Thymus (tissue), 11 donors: ENCODE data around the gene SP2. TPM values are rescaled to one million over a fixed set of nuclear protein-coding genes. Genes with fewer than 3 reads are reported as not detected.

Experiments
- DNase-seq, 9 donors: peaks; one replicate each; pipeline ENCODE4 v3.0.0-alpha.2; 2013; ENCODE audit warnings: low spot score in 9 of 9, low read depth in 6 of 9, missing footprints in 1 of 9
- H3K27ac ChIP-seq, 2 donors: one replicate each; pipeline ENCODE4 v1.5.1; 2013; ENCODE audit warnings: control low read depth in 1 of 2, low read depth in 1 of 2, low read length in 1 of 2, mild to moderate bottlenecking in 1 of 2, moderate library complexity in 1 of 2
- H3K27me3 ChIP-seq, 2 donors: one replicate each; pipeline ENCODE4 v1.5.1; 2013; ENCODE audit warnings: low read length in 1 of 2; ENCODE audit not compliant: control insufficient read depth in 2 of 2, insufficient read depth in 1 of 2
- H3K36me3 ChIP-seq, 2 donors: one replicate each; pipeline ENCODE4 v1.5.1; 2013; ENCODE audit warnings: low read length in 1 of 2, mild to moderate bottlenecking in 1 of 2, moderate library complexity in 1 of 2; ENCODE audit not compliant: control insufficient read depth in 2 of 2, insufficient read depth in 2 of 2
- H3K4me1 ChIP-seq, 2 donors: one replicate each; pipeline ENCODE4 v1.5.1; 2013; ENCODE audit warnings: low read length in 2 of 2; ENCODE audit not compliant: control insufficient read depth in 2 of 2, insufficient read depth in 2 of 2
- H3K4me3 ChIP-seq, 2 donors: one replicate each; pipeline ENCODE4 v1.5.1; 2013; ENCODE audit warnings: low read length in 2 of 2, control low read depth in 1 of 2, mild to moderate bottlenecking in 1 of 2
- H3K9me3 ChIP-seq, 2 donors: one replicate each; pipeline ENCODE4 v1.5.1; 2013; ENCODE audit warnings: low read length in 1 of 2, mild to moderate bottlenecking in 1 of 2; ENCODE audit not compliant: control insufficient read depth in 2 of 2, insufficient read depth in 1 of 2
- WGBS: extraction: QIAGEN DNeasy Blood & Tissue Kit; methylation state at CpG from one replicate; pipeline ENCODE4 v1.1.7; 2013; 5-methylcytosine and 5-hydroxymethylcytosine counted together
- polyA plus RNA-seq: library from polyadenylated mRNA; stranded (reverse); fragments of 200-250 nt; gene quantifications from one replicate; pipeline ENCODE4 v1.2.3, GENCODE V29; 2013
- total RNA-seq: library from RNA; stranded (reverse); fragments of 120-200 nt; gene quantifications from one replicate; pipeline ENCODE4 v1.2.4, GENCODE V29; 2013
- donor health status: healthy.

SP2 gene
- total and polyA plus RNA-seq, 2 donors: 1.3 to 10.6 TPM

DNA sequence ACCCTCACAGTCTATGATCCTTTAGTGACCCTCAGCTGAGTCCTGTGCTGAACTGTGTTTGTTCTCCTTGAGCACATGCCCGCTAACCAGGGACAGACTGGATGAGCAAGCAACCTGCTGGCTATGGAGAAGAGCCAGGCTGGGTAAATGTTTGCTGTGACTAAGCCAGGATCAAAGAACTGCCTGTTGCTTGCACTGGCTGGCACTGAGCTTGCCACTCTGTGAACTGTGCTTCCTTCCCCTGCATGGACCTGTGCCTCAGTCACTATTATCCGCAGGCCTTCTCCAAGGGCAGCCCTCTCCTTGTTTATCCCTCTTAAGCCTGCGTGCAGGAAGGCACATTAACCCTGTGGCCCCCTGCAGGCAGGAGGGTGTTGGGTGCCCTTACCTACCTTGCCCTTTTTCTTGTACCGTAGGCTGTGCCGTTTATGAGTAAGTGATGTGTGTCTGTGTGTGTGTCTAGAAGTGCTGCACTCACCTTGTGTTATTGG is 52.7 kb downstream of the SP2 start:
- Histone ChIP-seq H3K4me3 (no peak overlapping the region), H3K36me3 (peaks cover 5 to 37% of the 10 kb centered on the region in 2 donors), H3K4me1 (peaks cover 20 to 57% of the 10 kb centered on the region in 2 donors), H3K27me3 (no peaks in the 10 kb centered on the region), H3K27ac (no peak overlapping the region), H3K9me3 (no peaks in the 10 kb centered on the region)
- 80% methylated on average over 5 of the region's 5 CpGs for WGBS
- DNase-seq: no peak

DNA sequence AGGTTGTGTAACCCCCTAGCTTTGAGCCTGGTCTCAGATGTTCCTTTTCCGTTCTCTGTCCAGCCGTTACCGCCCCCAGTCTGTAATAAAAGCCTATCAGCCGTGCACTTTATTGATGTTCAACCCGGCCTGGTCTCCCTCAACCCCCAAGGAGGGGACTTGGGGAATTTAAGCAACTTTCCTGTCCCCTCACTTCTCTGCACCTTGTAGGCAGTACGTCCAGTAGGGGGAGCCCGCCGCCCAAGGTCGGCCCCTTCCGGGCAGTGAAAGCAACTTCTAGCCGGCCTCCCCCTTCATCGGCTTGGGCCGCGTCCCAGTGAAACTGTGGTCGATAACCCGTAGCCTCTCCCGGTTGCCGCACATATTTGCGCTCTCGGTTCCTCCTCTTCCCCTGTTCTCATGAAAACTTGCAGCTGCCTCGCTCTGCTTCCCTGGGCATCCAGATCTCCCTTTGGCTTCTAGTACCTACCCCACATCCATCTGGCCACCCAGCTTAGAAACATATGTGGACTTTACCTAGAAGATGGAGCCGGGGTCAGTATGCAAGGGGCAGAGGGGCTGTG is 53.2 kb downstream of the SP2 start:
- H3K36me3 ChIP-seq: peaks cover 8 to 37% of the 10 kb centered on the region in 2 donors
- H3K4me3 ChIP-seq: peak overlapping the region; percentile 21 to 24
- peak in 6 of 9 donors; percentile 47 to 83 (median 70) for DNase-seq
- 15% methylated on average over 22 of the region's 22 CpGs for WGBS
- no peaks in the 10 kb centered on the region for H3K27me3 ChIP-seq
- no peaks in the 10 kb centered on the region for H3K9me3 ChIP-seq
- peak overlapping the region; percentile 56 to 68 for H3K27ac ChIP-seq
- H3K4me1 ChIP-seq: peaks cover 17 to 52% of the 10 kb centered on the region in 2 donors

DNA sequence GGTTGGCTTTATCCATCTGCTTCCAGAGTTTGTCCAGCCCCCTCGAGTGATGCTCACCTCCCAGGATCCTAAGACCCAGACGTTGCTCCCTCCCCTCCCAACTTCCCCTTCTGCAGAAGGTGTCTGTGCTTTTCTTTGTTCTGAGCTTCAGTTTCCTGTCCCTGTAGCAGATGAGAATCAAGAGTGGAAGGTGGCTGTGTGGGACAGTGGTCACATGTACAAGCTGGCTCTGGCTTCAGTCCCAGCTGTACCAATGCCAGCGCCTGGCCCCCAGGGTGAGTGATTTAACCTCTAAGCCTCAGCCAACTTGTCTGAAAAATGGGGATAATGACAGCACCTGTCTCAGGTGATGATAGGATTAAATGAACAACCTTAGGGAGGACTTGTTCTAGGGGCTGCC is 53.9 kb downstream of the SP2 start:
- H3K4me3 ChIP-seq: peak overlapping the region in 1 of 2 donors; percentile 24
- DNase-seq: peak in 3 of 9 donors; percentile 42 to 65 (median 43)

DNA sequence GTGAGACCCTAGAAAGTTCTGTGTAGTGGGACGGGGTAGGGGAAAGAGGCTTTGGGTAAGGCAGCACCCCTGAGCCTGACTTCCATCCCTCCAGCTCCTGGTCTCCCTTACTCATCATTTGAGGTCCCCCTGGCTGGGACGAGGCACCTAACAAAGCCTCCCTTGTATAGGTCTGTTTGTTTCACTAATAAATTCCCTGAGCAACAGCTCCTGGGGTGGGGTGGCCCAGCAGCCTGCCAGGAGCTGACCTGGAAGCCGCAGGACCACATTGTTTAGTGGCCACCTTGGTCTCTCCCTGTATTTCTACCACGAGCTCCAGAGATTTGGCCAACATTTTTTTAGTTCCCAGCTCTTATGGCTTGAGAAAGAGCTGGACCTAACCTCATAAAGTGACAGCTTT is 54.4 kb downstream of the SP2 start:
- Histone ChIP-seq H3K36me3 (peaks cover 3 to 27% of the 10 kb centered on the region in 2 donors), H3K27ac (peak overlapping the region in 1 of 2 donors; percentile 52), H3K27me3 (no peaks in the 10 kb centered on the region), H3K4me1 (peaks cover 15 to 42% of the 10 kb centered on the region in 2 donors), H3K9me3 (no peaks in the 10 kb centered on the region), H3K4me3 (no peak overlapping the region)
- no peak for DNase-seq
- 97% methylated on average over 4 of the region's 4 CpGs for WGBS

More for the DNA sequence above, 53.9 kb downstream of the SP2 start:
- Histone ChIP-seq H3K9me3 (no peaks in the 10 kb centered on the region), H3K27ac (peak overlapping the region; percentile 56 to 68), H3K4me1 (peaks cover 16 to 45% of the 10 kb centered on the region in 2 donors), H3K27me3 (no peaks in the 10 kb centered on the region), H3K36me3 (peaks cover 3 to 32% of the 10 kb centered on the region in 2 donors)
- 8% methylated on average over 3 of the region's 3 CpGs for WGBS

DNA sequence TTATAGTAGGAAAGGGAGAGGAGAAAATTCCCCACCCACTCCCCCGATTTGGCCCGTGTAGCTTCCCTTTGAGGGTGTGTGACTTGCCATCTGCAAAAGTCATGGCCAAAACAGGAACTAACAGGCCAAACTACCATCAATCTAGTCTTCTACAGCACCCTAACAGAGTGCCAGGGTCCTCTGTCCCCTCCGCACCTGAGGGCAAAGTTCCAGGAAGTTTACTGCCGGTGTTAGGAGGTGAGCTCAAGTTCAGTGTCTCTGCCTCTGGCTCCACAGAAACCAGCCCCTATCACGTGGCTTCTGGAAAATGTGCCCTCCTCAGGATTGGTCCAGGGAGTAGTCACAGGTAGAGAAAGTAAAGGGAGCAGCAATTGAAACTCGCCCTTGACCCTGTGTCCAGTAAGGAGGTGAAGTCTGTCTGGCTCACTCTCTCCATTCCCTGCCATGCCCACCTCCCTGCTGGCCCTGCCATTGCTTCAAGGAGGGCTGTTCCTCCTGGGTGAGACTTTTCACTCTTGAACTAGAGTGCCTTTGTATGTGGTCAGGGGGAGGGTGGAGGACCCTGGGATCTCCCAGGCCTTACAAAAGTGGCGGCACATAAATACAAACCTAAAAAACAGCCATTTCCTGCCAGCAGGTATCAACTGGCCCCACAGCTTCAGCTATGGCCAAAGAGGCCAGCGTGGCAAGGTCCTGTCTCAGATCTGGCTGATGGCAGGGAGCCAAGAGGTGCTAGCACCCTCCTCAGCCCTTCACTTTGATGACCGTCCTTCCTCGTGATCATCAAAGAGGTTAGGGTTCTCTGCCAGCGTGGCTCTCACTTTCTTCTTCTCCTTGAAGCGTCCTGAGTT is 56.4 kb downstream of the SP2 start:
- H3K9me3 ChIP-seq: no peaks in the 10 kb centered on the region
- no peak overlapping the region for H3K27ac ChIP-seq
- H3K4me3 ChIP-seq: no peak overlapping the region
- peaks cover 18 to 49% of the 10 kb centered on the region in 2 donors for H3K4me1 ChIP-seq
- 76% methylated on average over 12 of the region's 12 CpGs for WGBS
- peaks cover 3 to 11% of the 10 kb centered on the region in 2 donors for H3K36me3 ChIP-seq
- no peaks in the 10 kb centered on the region for H3K27me3 ChIP-seq
- no peak for DNase-seq

DNA sequence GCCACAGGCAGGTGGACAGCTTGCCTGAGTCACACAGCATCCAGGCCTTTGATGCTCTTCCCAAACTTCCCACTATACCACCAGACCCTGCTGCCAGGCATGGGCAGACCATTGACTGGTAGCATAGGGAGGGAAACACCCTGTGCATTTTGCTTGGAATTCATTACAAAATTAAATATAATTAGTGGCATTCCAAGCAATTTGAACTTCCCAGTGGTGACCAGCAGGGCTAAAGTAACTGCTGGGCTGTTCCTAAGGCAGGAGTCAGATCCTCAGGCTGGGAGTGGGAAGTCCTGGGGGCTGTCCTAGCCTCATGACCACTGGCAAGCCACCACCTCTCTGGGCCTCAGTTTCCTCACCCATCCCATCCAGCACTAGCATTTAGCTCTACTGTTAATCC is 57.9 kb downstream of the SP2 start:
- no peak for DNase-seq
- Histone ChIP-seq H3K4me1 (peaks cover 18 to 58% of the 10 kb centered on the region in 2 donors), H3K36me3 (peaks cover under 1 to 3% of the 10 kb centered on the region in 2 donors), H3K27ac (no peak overlapping the region), H3K9me3 (no peaks in the 10 kb centered on the region), H3K27me3 (no peaks in the 10 kb centered on the region), H3K4me3 (no peak overlapping the region)

DNA sequence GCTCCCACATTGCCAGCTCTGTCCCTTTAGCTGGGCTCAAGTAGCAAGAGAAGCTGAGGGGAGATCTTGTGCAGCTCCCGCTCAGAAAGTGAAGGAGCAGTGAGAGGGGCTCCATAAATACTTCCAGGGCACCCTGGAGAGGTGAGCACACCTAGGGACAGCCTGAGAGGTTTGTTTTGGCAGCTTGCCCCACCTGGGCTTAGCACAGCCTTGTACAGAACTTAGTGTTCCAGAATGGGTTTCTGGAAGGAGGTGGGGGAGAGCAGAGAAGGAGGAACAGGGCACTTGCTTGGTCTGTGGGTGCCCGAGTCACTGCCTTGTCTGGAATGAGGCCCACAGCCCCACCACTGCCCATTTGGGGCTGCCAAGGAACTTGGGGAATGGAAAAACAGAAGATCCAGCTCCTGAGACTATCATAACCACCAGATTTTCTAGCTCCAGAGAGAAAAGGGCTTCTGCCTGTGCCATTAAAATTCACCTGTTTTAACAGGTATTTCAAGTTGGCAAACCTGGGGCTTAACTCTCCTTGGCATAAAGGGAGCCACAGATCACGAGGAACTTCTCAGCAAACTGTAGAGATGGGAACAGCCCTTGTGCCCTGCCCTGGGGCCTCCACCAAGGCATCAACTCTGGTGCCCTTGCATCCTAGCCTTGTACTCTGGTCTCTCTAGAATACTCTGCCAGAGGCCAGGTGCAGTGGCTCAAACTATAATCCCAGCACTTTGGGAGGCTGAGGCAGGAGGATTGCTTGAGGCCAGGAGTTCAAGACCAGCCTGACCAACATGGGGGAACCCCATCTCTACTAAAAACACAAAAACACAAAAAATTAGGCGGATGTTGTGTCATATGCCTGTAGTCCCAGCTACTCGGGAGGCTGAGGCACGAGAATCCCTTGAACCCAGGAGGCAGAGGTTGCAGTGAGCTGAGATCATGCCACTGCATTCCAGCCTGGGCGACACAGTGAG is 59.7 kb downstream of the SP2 start:
- Histone ChIP-seq H3K27me3 (no peaks in the 10 kb centered on the region), H3K4me1 (peaks cover 10 to 47% of the 10 kb centered on the region in 2 donors), H3K4me3 (no peak overlapping the region), H3K27ac (peak overlapping the region in 1 of 2 donors; percentile 15), H3K9me3 (no peaks in the 10 kb centered on the region), H3K36me3 (peaks cover 0 to 3% of the 10 kb centered on the region in 2 donors)
- WGBS: 95% methylated on average over 7 of the region's 7 CpGs
- DNase-seq: no peak

DNA sequence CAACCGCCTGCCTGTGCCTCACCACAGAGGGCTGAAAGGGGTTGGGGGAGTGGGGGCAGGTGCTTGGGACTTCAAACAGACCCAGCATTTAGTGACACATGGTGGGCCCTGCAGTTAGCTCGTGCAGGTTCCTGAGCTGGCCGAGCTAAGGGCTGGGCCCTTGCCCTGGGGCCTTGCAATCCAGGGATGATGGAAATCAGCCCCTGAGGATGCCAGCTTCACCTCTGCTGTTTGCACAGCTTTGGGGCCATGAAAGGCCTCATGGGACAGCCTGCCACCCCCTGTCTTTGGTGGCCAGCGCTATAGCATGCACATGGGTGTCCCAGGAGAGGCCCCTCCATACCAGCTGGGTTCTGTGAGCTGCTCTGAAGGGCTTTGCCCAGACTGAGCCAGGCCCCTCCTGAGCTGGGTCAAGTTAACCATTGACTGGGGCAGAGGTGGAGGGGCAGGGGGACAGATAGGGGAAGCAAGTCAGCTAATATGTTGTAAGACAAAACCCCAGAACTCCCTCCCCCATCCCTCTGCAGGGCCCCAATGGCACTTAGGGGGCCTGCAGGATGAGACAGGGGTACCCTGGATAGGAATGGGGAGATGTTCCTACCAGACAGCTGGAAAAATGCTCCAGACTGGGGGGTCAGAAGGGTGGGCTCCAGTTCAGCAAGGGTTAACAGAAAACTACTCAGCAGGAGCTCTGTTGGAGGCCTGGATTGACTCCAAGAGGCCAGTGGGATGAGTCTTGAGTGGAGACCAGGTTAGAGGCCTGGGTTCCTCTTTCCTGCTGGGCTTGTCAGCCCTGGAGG is 61.0 kb downstream of the SP2 start:
- WGBS: 50% methylated on average over 4 of the region's 4 CpGs
- Histone ChIP-seq H3K27ac (peak overlapping the region in 1 of 2 donors; percentile 15), H3K4me1 (peaks cover 10 to 47% of the 10 kb centered on the region in 2 donors), H3K27me3 (no peaks in the 10 kb centered on the region), H3K36me3 (peaks cover 0 to 3% of the 10 kb centered on the region in 2 donors), H3K9me3 (no peaks in the 10 kb centered on the region), H3K4me3 (no peak overlapping the region)
- DNase-seq: peak in 1 of 9 donors; percentile 59
